ENCODE measurements around the gene KLF11. TPM values are rescaled to one million over a fixed set of nuclear protein-coding genes. Genes with fewer than 3 reads are reported as not detected.

Gene KLF11
- total RNA-seq, 1 donor from 2014 or later = 7.8 TPM

DNA sequence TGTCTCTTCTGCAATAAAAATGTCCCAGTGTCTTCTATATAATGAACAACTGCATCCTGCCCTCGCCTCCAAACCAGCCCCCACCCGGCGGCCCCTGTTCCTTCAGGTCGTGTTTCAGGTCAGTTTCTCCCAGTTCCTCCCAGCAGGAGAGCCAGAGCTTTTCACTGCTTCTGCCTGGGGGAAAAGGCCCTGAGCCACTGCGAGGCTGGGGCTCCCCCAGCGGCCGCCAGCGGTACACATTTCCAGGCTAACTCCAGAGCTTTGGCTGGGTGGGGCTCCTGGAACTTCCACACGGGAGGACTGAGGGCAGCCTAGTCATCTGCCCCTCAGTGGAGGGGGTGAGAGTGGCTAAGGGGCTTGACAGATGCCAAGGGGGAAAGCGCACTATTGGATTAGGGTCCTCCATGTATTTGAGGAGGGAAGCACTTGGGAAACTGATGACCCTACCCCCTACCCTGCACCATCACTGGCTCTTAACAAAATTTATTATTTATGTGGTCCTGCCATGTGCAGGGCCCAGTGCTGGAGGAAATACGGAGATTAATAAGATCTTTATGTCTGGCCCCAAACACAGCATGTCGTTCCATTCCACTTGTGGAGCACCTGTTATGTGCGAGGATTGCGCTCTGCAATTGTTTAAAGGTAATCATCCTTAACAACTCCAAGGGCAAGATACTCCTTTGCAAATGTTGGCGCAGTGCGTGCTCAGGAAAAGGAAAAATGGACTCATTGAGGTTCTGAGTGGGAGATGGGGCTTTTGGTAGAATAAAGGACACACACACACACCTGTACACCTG lies 54.2 kb downstream of the KLF11 start:
- H3K36me3 Mint-ChIP-seq (ENCODE audit: low read depth) = peaks cover 2% of the 10 kb centered on the region
- H3K27me3 Mint-ChIP-seq (ENCODE audit: insufficient read depth) = peaks cover 34% of the 10 kb centered on the region
- no peak for DNase-seq (ENCODE audit: low spot score)
- H3K4me3 Mint-ChIP-seq = no peak overlapping the region
- H3K4me1 Mint-ChIP-seq (ENCODE audit: low read depth) = peaks cover 10% of the 10 kb centered on the region
- H3K27ac Mint-ChIP-seq = no peak overlapping the region
- intact Hi-C loops (cut with micrococcal nuclease) = loop anchor here (1.0 kb wide), 1 partner anchor 25 kb away; no protein-coding TSS in a partner anchor
- no peaks in the 10 kb centered on the region for H3K9me3 Mint-ChIP-seq

DNA sequence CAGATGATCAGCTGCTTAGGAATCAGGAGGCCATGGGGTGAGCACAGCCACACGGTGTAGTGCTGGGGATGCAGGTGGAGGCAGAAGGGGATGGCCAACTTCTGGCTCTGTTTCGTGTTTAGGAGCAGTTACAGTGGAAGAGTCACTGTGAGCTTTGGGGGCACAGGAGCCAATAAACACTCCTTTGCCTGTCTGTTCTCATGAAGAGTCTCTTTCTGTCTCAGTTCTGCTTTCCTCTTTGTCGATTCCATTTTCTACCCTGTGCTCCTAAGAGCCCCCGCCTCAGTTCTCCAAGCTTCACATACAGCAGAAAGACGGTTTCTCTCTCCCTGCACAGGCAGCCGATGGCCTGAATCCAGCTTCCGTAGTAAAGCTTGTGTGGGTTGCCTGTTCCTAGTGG lies 58.1 kb downstream of the KLF11 start:
- Mint-ChIP-seq H3K36me3 (ENCODE audit: low read depth) (no peaks in the 10 kb centered on the region), H3K27ac (no peak overlapping the region), H3K4me3 (no peak overlapping the region), H3K27me3 (ENCODE audit: insufficient read depth) (peaks cover 30% of the 10 kb centered on the region), H3K4me1 (ENCODE audit: low read depth) (peaks cover 10% of the 10 kb centered on the region), H3K9me3 (peaks cover 5% of the 10 kb centered on the region)
- DNase-seq (ENCODE audit: low spot score) = no peak
- intact Hi-C loops (cut with micrococcal nuclease) = no loop called here

DNA sequence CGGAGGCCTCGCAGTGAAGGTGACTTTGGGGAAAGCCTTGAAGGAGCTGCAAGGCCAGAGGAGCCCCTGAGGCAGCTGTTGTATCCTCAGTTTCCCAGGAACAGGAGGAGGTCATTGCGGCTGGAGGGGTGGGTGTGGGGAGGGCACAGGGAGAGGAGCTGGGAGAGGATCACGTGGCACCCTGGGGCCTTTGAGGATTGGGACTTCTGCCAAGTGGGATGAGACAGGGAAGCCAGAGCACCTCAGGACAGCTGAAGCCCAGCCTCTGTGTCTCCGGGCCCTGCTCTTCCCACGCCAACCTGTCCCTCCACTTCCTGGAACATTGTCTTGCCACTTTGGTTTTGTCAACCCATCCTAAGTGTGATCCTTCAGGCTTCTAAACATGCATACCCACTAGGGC lies 59.8 kb downstream of the KLF11 start:
- H3K9me3 Mint-ChIP-seq = peaks cover 12% of the 10 kb centered on the region
- no peaks in the 10 kb centered on the region for H3K4me1 Mint-ChIP-seq (ENCODE audit: low read depth)
- intact Hi-C loops (cut with micrococcal nuclease) = no loop called here
- H3K4me3 Mint-ChIP-seq = no peak overlapping the region
- no peak overlapping the region for H3K27ac Mint-ChIP-seq
- peaks cover 17% of the 10 kb centered on the region for H3K27me3 Mint-ChIP-seq (ENCODE audit: insufficient read depth)
- H3K36me3 Mint-ChIP-seq (ENCODE audit: low read depth) = no peaks in the 10 kb centered on the region
- DNase-seq (ENCODE audit: low spot score) = no peak

Other genes starting within 250 kb of the KLF11 start
- gene TAF1B, start 200.1 kb upstream of the KLF11 start, total RNA-seq = 23.3 and 25.1 TPM in 2 replicates
- 1.4 and 1.5 TPM in 2 replicates for gene GRHL1, start 91.9 kb upstream of the KLF11 start, total RNA-seq
- 0.56 and 0.70 TPM in 2 replicates for gene CYS1, start 36.9 kb downstream of the KLF11 start, total RNA-seq
- 328 and 351 TPM in 2 replicates for gene RRM2, start 79.2 kb downstream of the KLF11 start, total RNA-seq